Retina (tissue), 1 donor: Measurements from ENCODE around the gene NXPH3.

Experiments
- DNase-seq: peaks from one replicate; pipeline ENCODE4 v3.0.0-alpha.2; 2016

NXPH3 gene

DNA sequence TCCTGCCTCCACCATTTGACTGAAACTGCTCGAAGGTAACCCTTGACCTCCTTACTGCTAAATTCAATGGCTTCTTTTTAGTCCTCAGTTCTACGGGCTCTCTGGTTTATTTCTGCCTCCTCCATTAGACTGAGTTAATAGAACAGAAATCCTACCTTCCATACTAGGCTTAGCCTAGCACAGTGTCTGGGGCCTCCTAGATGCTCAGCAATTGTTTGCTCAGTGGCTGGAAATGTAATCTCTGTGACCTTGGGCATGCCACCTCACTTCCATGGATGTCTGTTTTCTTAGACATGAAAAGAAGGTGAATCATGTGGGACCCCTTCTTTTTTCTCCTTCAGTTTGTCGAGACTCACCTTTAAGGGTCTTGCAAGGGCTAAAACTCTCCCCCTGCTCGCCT, 19.7 kb downstream of the NXPH3 start:
- no peak for DNase-seq

DNA sequence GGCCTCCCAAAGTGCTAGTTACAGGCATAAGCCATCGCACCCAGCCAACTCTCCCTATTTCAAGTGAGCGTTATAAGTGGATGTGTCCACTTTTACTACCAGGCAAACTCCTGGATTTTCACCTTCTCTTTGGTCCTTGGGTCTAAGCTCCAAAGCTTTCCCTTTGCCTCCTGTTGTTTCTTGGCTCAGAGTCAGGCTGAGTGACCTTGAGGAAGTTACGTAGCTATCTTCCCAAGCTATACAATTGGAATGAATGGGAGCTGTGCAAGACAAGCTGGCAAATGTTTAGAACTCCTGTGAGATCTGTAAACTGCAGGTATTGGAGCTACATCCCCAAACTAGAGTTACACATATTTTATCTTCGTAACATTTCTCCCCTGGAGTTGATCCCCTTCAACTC, 20.3 kb downstream of the NXPH3 start:
- no peak for DNase-seq

DNA sequence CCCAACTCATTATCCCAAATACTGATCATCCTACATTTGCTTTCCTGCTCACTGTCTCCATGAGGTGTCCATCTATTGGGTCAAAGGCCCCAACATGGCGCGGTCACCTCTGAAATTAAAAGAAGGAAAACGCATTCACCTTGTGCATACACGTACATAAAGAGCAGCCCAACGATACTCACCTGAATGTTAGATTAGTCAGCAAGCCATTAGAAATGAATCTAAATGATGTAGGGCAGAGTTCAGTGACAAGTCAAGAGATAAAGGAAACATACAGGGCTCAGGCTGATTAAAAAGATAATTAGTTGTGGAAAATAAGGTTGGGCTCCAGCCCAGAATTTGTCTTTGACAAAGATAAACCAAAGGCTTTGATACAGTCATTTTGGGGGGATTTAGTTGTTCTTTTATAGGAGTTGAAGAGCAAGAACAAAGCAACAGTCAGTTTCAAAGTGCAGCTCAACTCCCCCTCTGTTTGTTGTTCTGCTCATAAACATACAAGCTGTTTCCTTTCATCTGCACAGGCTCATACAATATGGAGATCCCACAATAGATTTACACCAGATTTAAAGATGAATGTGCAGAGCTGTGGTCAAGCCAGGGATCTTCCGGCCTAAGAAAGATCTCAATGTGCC, 21.1 kb downstream of the NXPH3 start:
- DNase-seq: no peak

DNA sequence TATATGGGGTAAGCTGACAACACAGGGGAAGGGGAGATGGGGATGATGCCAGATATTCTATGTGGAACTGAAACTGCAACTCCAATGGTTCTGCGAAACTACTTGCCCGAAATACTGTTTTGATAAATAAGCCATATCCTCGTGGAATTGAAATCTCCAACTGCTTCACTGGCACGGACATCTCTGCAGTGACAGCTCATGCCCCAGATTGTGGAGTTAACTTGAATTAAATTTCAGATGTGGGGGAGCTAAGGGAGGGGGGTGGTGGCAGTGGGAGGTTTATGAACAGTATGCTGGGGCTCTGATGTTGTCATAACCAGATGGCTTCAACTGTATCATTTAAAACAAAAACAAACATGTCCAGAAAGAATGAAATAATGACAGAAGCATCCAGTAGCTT, 21.8 kb downstream of the NXPH3 start:
- no peak for DNase-seq

DNA sequence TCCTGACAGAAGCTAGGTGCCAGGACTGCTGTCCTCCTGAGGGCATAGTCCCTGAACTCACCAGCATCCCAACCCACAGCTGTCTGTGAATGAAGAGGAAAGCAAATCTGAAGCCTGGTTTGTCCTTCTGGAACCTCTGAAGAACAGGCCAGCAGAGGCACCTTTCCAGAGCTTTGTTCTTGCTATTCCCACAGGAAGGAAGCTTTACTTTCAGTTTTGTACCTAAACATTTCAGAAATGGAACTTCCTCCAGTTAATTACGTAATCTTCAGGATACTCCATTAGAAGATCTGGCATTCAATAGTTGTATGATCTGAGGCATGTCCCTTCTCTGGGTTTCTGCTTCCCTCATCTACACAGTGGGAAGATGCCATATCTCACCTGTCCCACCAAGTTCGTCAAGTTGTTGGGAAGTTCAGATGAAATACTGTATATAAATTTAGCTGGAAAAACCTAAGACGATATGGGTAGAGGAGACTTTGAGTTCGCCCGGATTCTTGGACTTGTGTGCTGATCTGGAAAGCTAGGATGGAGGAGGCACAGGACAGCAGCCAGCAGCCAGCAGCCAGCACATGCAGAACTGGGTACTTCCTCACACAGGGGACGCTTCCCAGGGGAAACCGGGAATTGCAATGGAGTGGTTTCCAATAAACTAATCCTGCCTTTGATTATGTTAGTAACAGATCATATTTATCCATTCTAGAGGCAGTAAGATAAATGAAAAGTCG, 22.4 kb downstream of the NXPH3 start:
- no peak for DNase-seq

DNA sequence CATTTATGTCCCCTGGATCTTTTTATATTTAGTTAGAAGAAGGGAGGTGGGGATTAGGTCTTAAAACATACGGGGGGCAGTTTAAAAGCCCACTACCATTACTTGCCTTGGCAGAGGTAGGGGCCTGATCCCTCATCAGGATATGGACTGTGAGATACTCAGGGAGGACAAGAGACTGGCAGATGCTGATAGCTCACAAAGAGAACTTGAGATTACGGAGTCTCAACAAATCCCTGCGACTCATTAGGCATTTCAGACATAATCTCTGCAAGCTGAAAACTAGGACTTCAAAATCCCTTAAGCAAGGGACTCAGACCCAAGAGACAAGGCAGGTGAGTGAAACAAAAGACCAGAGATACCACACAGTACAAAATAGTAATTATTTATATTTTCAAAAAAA, 23.2 kb downstream of the NXPH3 start:
- no peak for DNase-seq

DNA sequence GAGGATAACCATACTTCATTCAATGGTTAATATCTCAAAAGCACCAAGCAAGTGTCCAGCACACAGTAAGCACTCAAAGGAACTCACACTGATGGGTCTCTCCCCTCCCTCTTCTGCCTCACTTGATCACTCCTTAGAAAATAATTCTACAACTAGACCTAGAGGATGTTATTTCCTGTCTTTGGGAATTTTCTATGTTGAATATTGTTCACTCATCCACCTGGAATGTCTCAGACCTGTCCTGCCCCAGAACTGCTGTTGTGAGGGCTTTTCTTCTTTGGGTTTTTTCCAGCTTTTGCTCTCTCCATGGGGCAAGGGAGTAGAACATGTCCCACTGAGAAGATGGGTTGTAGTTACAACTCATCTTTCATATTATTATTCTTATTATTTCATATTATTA, 25.3 kb downstream of the NXPH3 start:
- DNase-seq: no peak

DNA sequence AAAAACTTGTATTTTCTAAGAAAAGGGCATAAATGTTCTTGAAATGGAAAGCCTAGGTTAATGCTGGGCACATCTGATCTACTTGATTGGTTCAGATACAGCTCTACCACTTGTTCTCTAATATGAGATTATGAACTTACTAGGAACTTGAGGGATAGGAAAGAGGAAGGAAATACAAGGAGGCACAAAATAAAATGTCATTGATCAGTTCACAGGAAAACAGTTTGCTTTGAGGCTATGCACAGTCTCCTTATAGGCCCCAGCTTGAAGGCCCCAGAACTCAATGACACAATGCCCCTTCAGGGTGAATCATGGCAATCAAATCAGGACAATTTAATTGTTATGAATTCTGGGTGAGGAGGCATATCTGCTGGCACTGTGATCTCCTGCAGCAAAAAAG, 27.1 kb downstream of the NXPH3 start:
- no peak for DNase-seq

DNA sequence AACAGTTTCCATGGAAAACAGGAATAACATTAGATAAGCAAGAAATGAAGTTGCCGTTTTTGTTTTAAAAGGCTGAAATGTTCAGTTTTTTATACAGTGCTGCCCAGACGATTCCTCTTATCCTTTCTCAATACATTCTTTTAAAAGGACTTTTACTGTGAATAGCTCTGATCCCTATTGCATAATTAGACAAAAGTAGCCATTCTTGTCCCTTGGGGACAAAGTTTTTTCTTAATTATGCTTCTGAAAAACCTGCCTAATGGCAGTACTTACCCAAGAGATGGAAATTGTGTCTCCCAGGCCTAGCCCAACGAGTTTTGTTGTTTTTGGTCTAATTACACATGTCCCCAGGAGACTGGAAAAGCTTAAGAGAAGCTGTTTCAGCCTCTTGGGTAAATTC, 27.6 kb downstream of the NXPH3 start:
- DNase-seq: no peak

DNA sequence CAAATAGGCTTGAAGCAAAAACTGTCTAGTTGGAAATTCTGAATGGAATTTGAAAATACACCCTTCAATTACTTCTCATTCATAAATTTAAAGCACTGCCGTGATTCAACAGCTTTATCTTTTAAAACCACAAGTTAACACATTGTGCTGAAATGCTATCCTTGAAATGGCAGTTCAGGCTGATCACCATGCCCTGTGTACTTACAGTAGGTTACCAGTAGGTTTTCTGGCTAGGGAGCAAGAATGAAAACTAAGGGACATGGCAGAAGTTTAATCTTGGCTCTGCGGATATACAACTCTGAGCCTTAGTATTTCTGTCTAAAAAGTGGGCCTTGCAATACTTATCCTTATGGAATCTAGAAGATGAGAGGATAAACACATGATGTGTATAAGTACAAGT, 28.0 kb downstream of the NXPH3 start:
- no peak for DNase-seq

DNA sequence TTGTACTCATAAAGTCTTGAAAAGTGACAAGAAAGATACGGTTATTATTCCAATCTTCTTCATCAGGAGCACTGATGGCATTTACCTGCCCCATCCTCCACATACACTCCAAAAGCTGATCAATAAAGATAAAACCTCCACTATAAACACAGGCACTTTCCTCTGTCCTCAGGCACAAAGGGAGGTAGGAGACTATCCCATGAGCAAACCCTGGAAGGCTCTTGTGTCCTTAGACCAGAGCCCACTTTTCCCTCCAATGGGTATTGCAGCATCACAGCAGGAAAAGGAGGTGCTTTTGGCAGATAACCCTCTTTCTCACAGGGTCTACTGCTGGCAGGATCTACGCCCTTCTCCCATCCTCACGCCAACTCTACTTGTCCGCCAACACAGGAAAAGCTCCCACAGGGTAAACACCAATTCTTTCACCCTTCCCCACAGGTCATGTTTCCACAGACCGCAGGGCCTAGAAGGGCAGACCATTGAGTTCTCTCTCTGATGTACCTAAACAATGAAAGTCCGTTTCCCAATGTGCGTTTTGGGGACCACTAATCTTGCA, 28.7 kb downstream of the NXPH3 start:
- DNase-seq: no peak

DNA sequence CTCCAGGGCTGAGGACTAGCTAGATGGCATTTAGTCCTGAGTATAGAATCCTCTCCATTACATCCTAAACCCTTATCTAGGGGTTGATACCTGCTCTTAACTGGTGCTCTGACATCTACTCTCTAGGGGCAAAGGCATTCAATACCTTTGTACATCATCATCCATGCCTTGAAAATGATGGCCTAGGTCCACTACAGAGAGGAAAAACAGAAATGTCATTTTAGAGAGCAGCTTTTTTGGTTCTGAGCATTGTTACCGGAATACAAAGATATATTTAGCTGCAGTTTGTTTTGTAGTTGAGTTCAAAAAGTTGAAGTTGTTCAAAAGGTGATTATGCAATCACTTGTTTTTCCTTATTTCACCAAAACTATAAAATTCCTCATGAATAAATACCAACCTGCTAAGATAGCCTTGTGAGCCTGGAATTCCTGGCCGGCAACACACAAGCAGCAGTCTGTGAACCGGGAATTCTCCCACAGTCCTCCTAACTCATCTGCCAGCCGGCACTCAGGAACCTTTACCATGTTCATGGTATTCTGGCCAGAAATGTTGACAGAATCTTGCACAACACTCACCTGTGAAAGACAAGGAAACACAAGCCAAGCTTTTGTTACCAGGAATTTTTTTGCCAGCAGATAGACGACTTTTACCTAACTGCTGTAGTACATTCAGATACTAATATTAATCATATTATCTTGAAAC, 35.4 kb downstream of the NXPH3 start:
- no peak for DNase-seq

DNA sequence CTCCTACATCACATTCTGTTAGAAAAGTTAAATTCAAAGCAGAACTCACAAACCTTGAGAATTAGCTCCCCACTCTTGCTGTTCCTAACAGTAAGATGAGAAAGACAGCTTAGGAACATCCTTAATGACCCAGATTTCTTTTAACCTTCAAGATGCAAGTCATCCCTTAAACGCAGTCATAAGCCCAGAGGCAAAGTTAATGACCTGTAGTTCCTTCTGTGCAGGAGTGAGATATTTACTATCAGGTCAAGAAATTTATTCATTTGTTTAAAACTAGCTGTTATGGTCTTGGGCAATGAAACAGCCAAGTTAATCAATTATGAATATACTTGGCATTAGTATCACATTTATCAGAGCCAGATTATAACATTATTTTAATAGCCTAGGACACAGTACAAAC, 37.1 kb downstream of the NXPH3 start:
- DNase-seq: no peak

DNA sequence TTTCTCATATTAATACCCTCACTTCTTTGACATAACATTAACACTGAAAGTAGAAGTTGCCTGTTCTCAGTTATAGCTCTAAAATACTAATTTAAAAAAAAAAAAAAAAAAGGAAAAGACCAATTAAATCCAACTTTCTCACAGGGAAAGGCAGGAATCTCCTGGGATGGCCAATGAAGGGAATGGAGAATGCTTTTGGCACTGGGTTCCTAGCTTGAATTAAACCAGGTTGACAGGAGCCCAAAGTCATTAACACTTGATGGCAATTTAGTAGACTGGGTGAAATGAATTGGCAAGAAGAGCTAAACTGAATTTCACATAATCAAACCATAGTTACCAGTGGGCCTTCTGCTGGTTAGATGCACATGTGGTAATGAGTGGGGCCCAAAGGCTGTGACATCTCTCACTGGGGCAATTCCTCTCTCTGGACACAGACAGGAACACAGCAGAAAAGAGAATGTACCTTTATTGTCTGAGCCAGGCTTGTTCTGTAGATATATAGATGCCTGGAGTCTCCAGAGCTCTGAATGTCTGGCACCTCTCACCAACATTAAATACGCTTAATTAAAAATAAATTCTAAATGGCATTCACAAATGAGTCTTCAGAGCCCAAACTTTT, 37.6 kb downstream of the NXPH3 start:
- no peak for DNase-seq

DNA sequence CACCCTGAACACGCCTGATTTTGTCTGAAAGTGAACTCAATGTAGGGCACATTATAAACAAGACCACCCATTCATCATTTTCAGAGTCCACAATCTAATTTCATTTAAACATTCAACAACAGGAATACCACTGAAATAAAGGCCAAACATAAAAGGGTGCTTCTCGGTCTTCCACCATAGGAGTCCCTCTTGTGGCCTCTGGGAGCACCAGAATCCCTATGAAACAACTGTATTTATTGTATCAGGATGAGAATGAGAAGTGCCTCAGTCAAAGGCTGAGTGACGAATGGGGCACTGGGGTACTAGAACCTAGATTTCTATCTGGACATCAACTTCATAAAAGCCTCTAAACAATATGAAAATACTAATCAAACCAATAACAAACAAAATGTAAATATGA, 40.4 kb downstream of the NXPH3 start:
- DNase-seq: no peak

DNA sequence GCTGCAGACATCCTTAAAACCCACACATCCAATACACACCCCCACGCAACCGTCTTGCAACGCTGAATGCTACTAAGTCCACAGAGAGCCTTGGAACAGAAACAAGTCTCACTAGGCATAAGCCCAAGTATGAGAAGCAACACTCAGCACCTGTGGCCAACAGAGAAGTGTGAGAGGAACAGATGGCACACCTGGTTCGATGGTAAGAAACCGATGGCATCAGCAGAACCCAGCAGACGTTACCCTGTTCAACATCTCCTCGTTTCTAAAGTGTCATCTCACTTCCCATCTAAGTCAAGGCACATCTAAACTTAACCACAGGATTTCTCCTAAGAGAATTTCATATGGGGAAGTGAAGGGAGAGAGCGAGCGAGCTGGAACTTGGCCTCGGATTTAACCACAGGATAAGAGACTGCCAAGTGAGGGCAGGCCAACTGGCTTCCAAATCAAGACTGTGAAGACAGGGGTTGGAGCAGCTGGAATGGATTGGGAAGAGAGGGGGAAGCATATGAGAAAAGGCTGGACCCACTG, 41.0 kb downstream of the NXPH3 start:
- no peak for DNase-seq

DNA sequence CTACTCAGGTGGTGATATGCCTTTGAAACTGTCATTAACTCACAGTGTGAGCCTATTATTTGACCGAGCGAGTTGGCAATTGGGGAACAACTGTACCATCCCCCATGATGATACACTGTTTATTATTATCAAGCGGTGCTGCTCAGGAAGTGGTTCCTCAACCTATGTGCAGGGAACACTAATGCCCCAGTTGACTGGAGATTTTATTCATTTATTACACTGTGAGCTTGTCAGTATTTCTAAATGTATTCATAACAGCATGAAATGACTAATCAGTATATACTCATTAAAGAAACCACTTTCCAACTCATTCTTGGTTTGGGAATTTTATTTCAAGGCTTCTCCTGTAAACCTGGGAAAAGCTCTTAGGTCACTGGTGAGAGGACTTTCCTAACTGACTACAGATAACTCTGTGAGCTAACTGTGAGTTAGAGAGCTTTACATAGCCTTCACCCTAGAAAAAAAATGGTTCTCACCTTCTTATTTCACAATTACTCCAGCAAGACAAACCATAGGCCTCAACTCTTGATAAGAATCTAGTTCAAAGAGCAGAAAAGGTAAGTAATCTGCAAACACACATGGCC, 42.4 kb downstream of the NXPH3 start:
- no peak for DNase-seq

DNA sequence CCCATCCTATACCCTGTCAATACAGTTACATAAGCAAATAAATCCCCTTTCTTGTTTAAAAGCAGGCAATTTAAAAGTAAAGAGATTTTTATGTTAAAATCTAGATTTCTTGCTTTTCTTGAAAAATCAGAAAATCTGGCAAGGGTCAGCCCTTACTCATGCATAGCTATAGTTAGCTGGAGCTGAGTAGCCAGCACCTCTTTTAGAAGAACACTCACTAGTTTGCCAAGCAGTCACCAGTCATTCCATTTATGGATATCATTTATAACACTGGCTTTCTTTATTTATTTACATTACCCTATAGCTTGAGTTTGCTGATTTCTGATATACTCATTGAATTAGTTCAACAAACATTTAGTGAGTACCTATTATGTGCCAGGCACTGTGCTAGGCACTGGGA, 45.7 kb downstream of the NXPH3 start:
- DNase-seq: no peak

DNA sequence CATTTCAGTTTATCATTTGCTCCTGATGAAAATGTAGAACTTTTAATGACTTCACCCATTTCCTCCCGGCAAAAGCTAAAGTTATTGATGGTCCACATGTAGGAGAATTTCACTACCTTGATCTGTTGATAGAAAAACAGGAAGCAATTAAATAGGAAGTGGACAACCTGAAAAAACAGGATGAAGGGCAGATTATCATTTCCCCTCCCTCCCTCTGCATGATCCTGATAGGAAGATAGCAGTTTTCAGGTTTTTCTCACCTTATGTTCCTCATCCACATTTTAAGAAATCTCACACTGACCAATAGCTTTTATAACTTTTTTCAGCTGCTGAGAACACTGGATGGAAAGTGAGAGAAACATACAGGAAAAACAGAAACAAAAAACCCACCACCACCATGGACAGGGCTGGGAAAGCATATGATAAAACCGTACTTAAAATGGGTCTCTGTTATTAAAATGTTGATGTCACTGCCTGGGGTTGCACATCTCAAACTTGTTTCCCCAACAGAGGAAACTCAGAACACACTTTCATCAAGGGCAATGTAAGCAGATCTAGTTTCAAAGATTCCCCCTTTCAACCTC, 46.4 kb downstream of the NXPH3 start:
- no peak for DNase-seq

DNA sequence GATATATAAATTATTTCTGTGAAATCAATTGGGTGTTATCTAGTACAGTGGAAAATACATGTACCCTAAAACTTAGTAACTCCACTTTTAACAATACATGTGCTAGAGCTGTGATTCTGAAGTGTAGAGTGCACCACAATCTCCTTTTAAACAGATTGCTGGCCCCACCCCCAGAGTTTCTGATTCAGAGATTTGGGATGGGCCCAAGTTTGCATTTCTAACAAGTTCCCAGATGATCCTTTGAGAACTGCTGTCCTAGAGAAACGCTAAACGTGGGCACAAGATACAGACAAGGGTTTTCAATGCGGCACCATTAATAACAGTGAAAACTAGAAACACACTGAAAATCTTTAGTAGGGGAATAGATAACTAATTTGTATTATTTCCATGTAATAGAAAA, 49.2 kb downstream of the NXPH3 start:
- no peak for DNase-seq

DNA sequence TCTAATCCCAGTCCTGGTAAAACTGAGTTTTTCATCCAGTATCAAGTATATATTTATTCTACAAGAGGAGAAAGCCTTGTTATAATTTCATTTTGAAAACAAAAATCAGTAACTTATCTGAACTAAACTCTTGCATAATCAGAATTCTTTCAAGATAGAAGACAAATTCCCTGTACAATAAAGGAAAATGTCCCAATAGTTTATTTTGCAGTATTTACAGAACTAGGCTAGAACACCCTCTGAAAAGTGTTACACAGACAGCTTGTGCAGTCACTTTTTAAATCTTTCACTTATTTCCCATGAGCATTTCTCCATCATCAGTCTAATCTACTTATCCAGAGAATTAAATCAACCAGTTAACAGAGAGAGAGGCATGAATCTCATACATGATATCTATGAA, 53.8 kb downstream of the NXPH3 start:
- no peak for DNase-seq

DNA sequence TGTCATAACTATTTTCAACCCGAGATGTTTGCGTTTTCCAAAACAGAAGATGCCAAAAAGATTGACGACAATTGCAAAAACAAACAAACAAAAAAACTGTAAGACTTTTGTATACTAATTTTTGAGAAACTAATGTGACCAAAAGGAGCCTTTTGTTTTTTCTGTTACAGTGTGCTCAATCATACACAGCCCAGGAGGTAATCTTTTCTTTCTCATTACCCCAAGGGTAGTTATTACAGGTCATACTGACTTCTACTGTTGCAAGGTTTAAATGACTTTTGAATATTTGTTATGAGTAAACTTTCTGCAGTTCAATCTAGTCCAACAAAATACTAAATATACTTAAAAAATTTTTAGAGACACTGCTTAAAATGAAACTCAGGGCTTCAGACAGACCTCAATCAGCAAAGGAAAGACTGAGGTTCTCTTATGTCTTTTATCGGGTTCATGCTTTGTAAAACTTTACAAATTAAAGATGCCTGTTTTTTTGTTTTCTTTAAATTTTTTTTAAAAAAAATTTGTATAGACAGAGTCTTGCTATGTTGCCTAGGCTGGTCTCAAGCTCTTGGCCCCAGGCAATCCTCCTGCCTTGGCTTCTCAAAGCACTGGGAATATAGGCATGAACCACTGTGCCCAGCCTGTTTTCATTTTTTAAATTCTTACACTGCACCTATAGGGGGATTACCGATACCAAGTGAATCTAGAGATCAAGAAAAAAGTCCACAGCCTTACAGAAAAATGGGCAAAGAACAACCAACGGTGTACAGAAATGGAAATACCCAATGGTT, 54.6 kb downstream of the NXPH3 start:
- DNase-seq: no peak
